ENCODE data around the gene PSMD14. TPM values are rescaled to one million over a fixed set of nuclear protein-coding genes. Genes with fewer than 3 reads are reported as not detected.

Gene PSMD14
- total and polyA plus RNA-seq, 2 of the 8 experiments (the other 6 are each of a cell fraction or from before 2014, with no cell fraction given) = 53.9 to 88.7 TPM

DNA sequence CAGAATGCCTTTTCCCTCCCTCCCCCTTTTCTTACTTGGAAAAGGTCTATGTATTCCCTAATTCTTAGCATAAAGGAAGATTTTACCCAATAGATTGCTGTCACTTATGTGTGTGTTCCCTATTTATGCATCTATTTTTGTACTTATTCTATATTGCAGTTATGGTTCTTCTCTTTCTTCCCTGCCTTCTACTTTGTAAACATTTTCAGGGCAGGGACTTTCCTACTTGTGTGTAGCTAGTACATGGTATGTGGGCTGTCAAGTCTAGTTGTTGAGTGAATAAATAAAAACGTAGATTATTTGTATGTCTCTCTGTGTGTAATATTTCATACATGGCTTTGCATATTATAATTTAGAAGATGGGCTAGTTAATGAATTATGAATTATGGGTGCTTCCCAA is 45.3 kb downstream of the PSMD14 start (continued):
- TF ChIP-seq CHD7 (IDR thresholded peaks at IDR 0.05; ENCODE audit: insufficient replicate concordance, low read length) = no peak
- TF ChIP-seq TAF7 (optimal IDR thresholded peaks at IDR 0.05; ENCODE audit: borderline replicate concordance, low read depth, low read length) = no peak
- TF ChIP-seq POLR2AphosphoS5 (IDR thresholded peaks at IDR 0.05; ENCODE audit: low read depth, low read length) = no peak
- TF ChIP-seq SP1 (IDR thresholded peaks at IDR 0.05; ENCODE audit: low read depth, low read length) = no peak
- no peak for TF ChIP-seq SP4 (IDR thresholded peaks at IDR 0.05; ENCODE audit: low read length)
- no peak for TF ChIP-seq CBX5 (IDR thresholded peaks at IDR 0.05; ENCODE audit: low read depth, low read length)
- TF ChIP-seq EGR1 (IDR thresholded peaks at IDR 0.05; ENCODE audit: borderline replicate concordance, low read depth, low read length) = no peak
- no peak for TF ChIP-seq RFX5 (IDR thresholded peaks at IDR 0.05; ENCODE audit: borderline replicate concordance, low read depth, low read length)
- TF ChIP-seq, protein P1, sequence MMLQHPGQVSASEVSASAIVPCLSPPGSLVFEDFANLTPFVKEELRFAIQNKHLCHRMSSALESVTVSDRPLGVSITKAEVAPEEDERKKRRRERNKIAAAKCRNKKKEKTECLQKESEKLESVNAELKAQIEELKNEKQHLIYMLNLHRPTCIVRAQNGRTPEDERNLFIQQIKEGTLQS (IDR thresholded peaks at IDR 0.05; ENCODE audit: insufficient read depth, low read depth, low read length) = no peak
- no peak for TF ChIP-seq MAFK (IDR thresholded peaks at IDR 0.05; ENCODE audit: low read depth, low read length)
- TF ChIP-seq SRF (IDR thresholded peaks at IDR 0.05; ENCODE audit: low read depth, low read length) = no peak

All from H1 (cell line).